ENCODE data around the gene RGL3.
"Not testable (repeated sequence)": the region's sequence is repeated elsewhere in the genome, so short reads cannot be mapped to it uniquely, and the experiment has no call there.

Gene RGL3

GRCh38 chr19:11418549-11419506, at the start of gene RGL3:
RGL3 (minus strand) TSS chr19:11419314; CDS start chr19:11419278, 36 bp downstream.
- no peak for DNase-seq
- TF ChIP-seq POLR2A (IDR thresholded peaks at IDR 0.05; ENCODE audit: low read length) (no peak), GATA1 (IDR thresholded peaks at IDR 0.05; ENCODE audit: low read depth, low read length) (no peak)

- DNase-seq: not testable (repeated sequence)
Measured at GRCh38 chr19:11468266-11468845, 49.2 kb upstream of the RGL3 start.

GRCh38 chr19:11465600-11465999, 46.5 kb upstream of the RGL3 start:
- DNase-seq: no peak
- TF ChIP-seq GATA1 (IDR thresholded peaks at IDR 0.05; ENCODE audit: low read depth, low read length) (no peak), POLR2A (IDR thresholded peaks at IDR 0.05; ENCODE audit: low read length) (no peak)

- no peak for DNase-seq
- TF ChIP-seq GATA1 (IDR thresholded peaks at IDR 0.05; ENCODE audit: low read depth, low read length) (no peak), POLR2A (IDR thresholded peaks at IDR 0.05; ENCODE audit: low read length) (no peak)
Measured at GRCh38 chr19:11464333-11465265, 45.5 kb upstream of the RGL3 start.

- DNase-seq: no peak
- TF ChIP-seq GATA1 (IDR thresholded peaks at IDR 0.05; ENCODE audit: low read depth, low read length) (no peak), POLR2A (IDR thresholded peaks at IDR 0.05; ENCODE audit: low read length) (no peak)
Measured at GRCh38 chr19:11463391-11463790, 44.3 kb upstream of the RGL3 start.

- TF ChIP-seq GATA1 (IDR thresholded peaks at IDR 0.05; ENCODE audit: low read depth, low read length) (no peak), POLR2A (IDR thresholded peaks at IDR 0.05; ENCODE audit: low read length) (no peak)
- DNase-seq: no peak
Measured at GRCh38 chr19:11461453-11461852, 42.3 kb upstream of the RGL3 start.

- peak in 1 of 2 experiments; percentile 45 for DNase-seq
- TF ChIP-seq POLR2A (IDR thresholded peaks at IDR 0.05; ENCODE audit: low read length): no peak
- TF ChIP-seq GATA1 (IDR thresholded peaks at IDR 0.05; ENCODE audit: low read depth, low read length): no peak
Measured at GRCh38 chr19:11460207-11460606, 41.1 kb upstream of the RGL3 start.

GRCh38 chr19:11458912-11459311, 39.8 kb upstream of the RGL3 start:
- DNase-seq: not testable (repeated sequence)

- TF ChIP-seq POLR2A (IDR thresholded peaks at IDR 0.05; ENCODE audit: low read length) (no peak), GATA1 (IDR thresholded peaks at IDR 0.05; ENCODE audit: low read depth, low read length) (no peak)
Measured at GRCh38 chr19:11458236-11458900, 39.3 kb upstream of the RGL3 start.

GRCh38 chr19:11457831-11458230, 38.7 kb upstream of the RGL3 start:
- DNase-seq: no peak
- TF ChIP-seq POLR2A (IDR thresholded peaks at IDR 0.05; ENCODE audit: low read length): no peak
- no peak for TF ChIP-seq GATA1 (IDR thresholded peaks at IDR 0.05; ENCODE audit: low read depth, low read length)

More at GRCh38 chr19:11458236-11458900, 39.3 kb upstream of the RGL3 start:
- no peak for DNase-seq

- TF ChIP-seq POLR2A (IDR thresholded peaks at IDR 0.05; ENCODE audit: low read length) (no peak), GATA1 (IDR thresholded peaks at IDR 0.05; ENCODE audit: low read depth, low read length) (no peak)
- no peak for DNase-seq
Measured at GRCh38 chr19:11457115-11457514, 38.0 kb upstream of the RGL3 start.

GRCh38 chr19:11456659-11457058, 37.5 kb upstream of the RGL3 start:
- no peak for DNase-seq
- TF ChIP-seq GATA1 (IDR thresholded peaks at IDR 0.05; ENCODE audit: low read depth, low read length) (no peak), POLR2A (IDR thresholded peaks at IDR 0.05; ENCODE audit: low read length) (no peak)

- DNase-seq: not testable (repeated sequence)
Measured at GRCh38 chr19:11455233-11455554, 36.1 kb upstream of the RGL3 start.
